OCI-LY1 (cell line): ENCODE data around the gene ACTRT2.

ENCODE experiments used
- CTCF ChIP-seq: fragments of 200-600 bp; sonication (generic), shearing (Covaris generic); IDR thresholded peaks from 2 replicates; pipeline ENCODE4 v1.5.1; 2017; ENCODE audit warnings: mild to moderate bottlenecking, antibody characterized with exemption, low read length, moderate library complexity, mixed read lengths
- EZH2 ChIP-seq: fragments of 200-600 bp; sonication (generic), shearing (Covaris generic); IDR thresholded peaks from 2 replicates; pipeline ENCODE4 v1.8.0; 2017; ENCODE audit warnings: borderline replicate concordance, mixed run types, mild to moderate bottlenecking, antibody characterized with exemption, low read length, moderate library complexity, mixed read lengths

GRCh38 chr1:3000214-3000613, 21.1 kb upstream of the ACTRT2 start:
- TF ChIP-seq CTCF (no peak), EZH2 (no peak)
